H1 (cell line): ENCODE results near the gene SPR. TPM values are rescaled to one million over a fixed set of nuclear protein-coding genes. Genes with fewer than 3 reads are reported as not detected.

Source experiments
- ATF2 ChIP-seq: IDR thresholded peaks from 2 replicates; pipeline ENCODE4 v1.6.1; 2012; ENCODE audit warnings: low read length, inconsistent platforms
- polyA plus RNA-seq, 7 experiments: library from polyadenylated mRNA; depleted of rRNA in 3 of 7; stranded (reverse) in 5 of 7; unstranded in 2 of 7; fragments of >200 nt in 5 of 7; fragments of 200-250 nt in 2 of 7; gene quantifications; 1 replicate in 5 of 7; 2 replicates in 1 of 7; 4 replicates in 1 of 7; pipeline versions ENCODE4 v1.2.1 to v1.2.3, GENCODE V29; 2011 to 2013; ENCODE audit warnings: missing spikeins in 2 of 7, mixed read lengths in 2 of 7
- total RNA-seq: library from RNA; stranded (reverse); fragmentation: NEBNext Ultra II Directional; extraction: Animal tissue kit (Norgen Biotek cat#: 25700); gene quantifications from 2 replicates; pipeline ENCODE4 v1.2.1, GENCODE V29; 2021

The SPR gene
- total and polyA plus RNA-seq, 2 of the 8 experiments (the other 6 are each of a cell fraction or from before 2014, with no cell fraction given): 4.5 to 11.5 TPM

- no peak for TF ChIP-seq ATF2
Measured at GRCh38 chr2:72896446-72896845, 9.2 kb downstream of the SPR start (continued).
